AG04449 (cell line): ENCODE results near the gene SACM1L.

Experiments used
- CTCF ChIA-PET: fragments of 350-600 bp; formaldehyde crosslinking; extraction: SDS; loops from one replicate; lab custom pipeline; 2021; ENCODE audit warnings: antibody characterized with exemption; lab: Yijun Ruan, JAX
- POLR2A ChIA-PET: fragments of 400-600, 350-600 bp; formaldehyde crosslinking; extraction: SDS; loops from one replicate; lab custom pipeline; 2020; ENCODE audit warnings: antibody characterized with exemption, inconsistent platforms; lab: Yijun Ruan, JAX
- DNase-seq: peaks from one replicate; pipeline ENCODE4 v3.0.0-alpha.2; 2010; ENCODE audit warnings: low read depth, low spot score
- H3K4me3 ChIP-seq: 2 replicates; pipeline ENCODE4 v1.5.1; 2011; ENCODE audit warnings: low read depth, mild to moderate bottlenecking, control low read depth, low read length
- CTCF ChIP-seq: IDR thresholded peaks from one replicate; pipeline ENCODE4 v1.5.1; 2011; ENCODE audit warnings: mild to moderate bottlenecking, moderate library complexity, low read length, control low read depth, inconsistent platforms; ENCODE audit not compliant: insufficient read depth; ENCODE audit errors: missing control alignments

SACM1L gene

GRCh38 chr3:45654397-45654944 lies 34.7 kb upstream of the SACM1L start:
- TF ChIP-seq CTCF = no peak
- ChIA-PET CTCF (interaction anchor here (0.8 to 14.4 kb wide), 9 partner anchors 10 to 618 kb away, joined by 3 to 481 read pairs (median 6); partner anchors contain the start of gene LIMD1), POLR2A (no interaction called here)
- no peak for DNase-seq
- H3K4me3 ChIP-seq = no peak overlapping the region

- DNase-seq = no peak
- POLR2A ChIA-PET = interaction anchor here (1.1 kb wide), 1 partner anchor 9 kb away, joined by 3 read pairs; no protein-coding TSS in a partner anchor
- CTCF ChIA-PET = interaction anchor here (0.6 to 14.4 kb wide), 37 partner anchors 8 to 623 kb away, joined by 3 to 481 read pairs (median 4); partner anchors contain the start of gene LIMD1
- H3K4me3 ChIP-seq = no peak overlapping the region
- no peak for TF ChIP-seq CTCF
Measured at GRCh38 chr3:45655906-45656305, 33.3 kb upstream of the SACM1L start.

- POLR2A ChIA-PET = interaction anchor here (0.7 to 1.1 kb wide), 3 partner anchors 9 to 18 kb away, joined by 3 read pairs; no protein-coding TSS in a partner anchor
- TF ChIP-seq CTCF = peak; percentile 87
- peak; percentile 63 for DNase-seq
- CTCF ChIA-PET = interaction anchor here (0.8 to 14.4 kb wide), 36 partner anchors 13 to 623 kb away, joined by 3 to 481 read pairs (median 4); partner anchors contain the start of gene LIMD1
- H3K4me3 ChIP-seq = no peak overlapping the region
Measured at GRCh38 chr3:45656575-45657363, 32.4 kb upstream of the SACM1L start.

DNA sequence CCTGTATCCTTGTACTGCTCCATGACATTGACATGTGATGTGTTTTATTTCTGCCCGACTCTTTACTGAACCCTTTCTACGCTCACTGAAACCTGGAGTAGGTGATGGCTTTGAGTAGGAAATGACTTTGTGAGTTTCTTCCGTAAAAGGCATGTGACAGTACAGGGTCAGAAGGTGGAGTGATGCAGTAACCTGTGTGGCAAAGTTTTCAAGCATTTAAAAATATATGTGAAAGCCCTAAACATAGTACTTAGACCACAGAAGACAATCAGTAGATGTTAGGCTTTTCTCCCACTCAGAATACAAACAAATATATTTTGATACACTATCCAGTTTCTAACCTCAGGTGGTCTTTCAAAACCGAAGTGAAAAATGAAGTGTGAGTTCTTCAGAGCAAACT lies 31.3 kb upstream of the SACM1L start:
- DNase-seq = no peak
- no peak for TF ChIP-seq CTCF
- POLR2A ChIA-PET = no interaction called here
- no peak overlapping the region for H3K4me3 ChIP-seq
- CTCF ChIA-PET = interaction anchor here (0.9 to 14.4 kb wide), 8 partner anchors 14 to 619 kb away, joined by 3 to 481 read pairs (median 32); partner anchors contain the start of gene LIMD1

GRCh38 chr3:45659661-45660566 lies 29.3 kb upstream of the SACM1L start:
- CTCF ChIA-PET = interaction anchor here (0.6 to 14.4 kb wide), 62 partner anchors 8 to 680 kb away, joined by 3 to 481 read pairs (median 4); partner anchors contain the start of genes LIMD1 and SACM1L
- no peak overlapping the region for H3K4me3 ChIP-seq
- peak; percentile 93 for TF ChIP-seq CTCF
- peak; percentile 74 for DNase-seq
- POLR2A ChIA-PET = interaction anchor here (0.6 to 1.9 kb wide), 6 partner anchors 16 to 151 kb away, joined by 3 to 13 read pairs (median 6); partner anchors contain the start of genes LIMD1 and SACM1L
